EL (cell line): ENCODE data around the gene RPL37.
"Not testable (repeated sequence)": the region's sequence is repeated elsewhere in the genome, so short reads cannot be mapped to it uniquely, and the experiment has no call there.

Experiments
- DNase-seq: peaks from one replicate; pipeline ENCODE4 v3.0.0-alpha.2; 2016

Gene RPL37

DNA sequence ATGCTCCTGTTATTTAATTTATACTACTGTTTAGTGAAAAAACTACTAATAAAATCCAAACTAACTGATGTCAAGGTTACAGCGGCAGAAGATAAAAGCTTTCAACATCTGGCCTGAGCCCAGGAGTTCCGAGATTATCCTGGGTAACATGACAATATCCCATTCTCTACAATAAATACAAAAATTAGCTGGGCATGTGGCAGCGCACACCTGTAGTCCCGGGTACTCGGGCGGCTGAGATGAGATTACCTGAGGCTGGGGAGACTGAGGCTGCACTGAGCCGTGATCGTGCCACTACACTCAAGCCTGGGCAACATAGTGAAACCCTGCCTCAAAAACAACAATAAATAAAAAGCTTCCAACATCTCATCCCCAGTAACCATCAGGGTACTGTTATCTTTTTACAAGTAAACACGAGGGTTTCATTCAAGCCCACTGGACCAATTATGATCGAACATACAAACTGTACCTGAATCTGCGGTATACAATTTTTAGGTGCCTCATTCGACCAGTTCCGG lies 1.3 kb downstream of the RPL37 start:
- DNase-seq = no peak

DNA sequence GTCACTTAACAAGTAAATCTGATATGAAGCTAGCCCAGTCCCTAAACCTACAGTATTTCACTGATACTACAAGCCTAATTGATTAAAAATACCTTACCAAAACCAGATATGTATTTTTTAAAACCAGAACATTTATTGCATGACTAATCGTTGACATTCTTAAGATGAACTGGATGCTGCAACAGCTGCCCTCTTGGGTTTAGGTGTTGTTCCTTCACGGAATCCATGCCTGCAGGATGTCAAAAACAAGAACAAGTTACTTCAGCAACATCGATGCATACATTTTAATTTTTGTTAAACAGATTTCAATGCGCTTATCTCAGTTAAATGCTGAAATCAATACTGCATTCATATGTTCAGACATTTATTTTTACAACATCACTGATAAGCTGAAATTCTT lies 2.7 kb downstream of the RPL37 start:
- peak; percentile 32 for DNase-seq

DNA sequence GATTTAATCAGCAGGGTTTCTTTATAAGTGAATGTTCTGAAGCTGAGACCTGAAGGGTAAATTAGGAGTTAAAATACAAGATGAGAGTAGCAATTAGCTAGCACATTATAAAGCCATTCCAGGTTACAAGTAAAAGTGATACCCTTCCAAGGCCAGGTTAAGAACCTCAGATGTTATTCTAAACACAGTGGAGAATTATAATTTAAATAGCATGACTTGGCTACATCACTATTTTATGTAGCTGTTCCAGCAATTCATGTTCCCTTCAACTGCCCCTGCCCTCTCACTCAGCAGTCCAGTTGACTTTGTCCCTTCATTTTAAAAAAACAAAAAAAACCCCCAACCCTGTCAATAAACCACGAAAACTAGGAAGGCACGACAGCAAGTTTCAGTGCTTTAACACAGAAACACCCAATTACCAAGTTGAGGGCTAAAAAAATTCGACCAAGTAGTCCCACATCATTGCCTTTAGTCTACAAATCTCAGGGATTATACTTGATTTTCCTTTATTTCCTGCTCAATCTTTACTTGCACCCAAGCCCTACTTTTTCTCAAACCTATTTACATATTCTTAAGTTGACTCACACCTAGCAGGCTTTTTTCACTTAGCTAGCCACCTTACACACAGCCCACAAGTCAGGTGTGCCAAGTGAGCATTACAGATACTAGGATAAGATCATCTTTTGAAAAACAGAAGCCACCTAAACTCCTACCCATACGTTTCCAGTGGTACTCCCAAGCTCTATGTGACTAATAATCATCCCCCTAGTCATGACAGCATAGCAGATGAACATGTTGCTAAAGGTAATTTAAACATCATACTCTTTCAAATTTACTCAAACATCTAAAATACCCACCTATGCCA lies 3.4 kb downstream of the RPL37 start:
- no peak for DNase-seq

DNA sequence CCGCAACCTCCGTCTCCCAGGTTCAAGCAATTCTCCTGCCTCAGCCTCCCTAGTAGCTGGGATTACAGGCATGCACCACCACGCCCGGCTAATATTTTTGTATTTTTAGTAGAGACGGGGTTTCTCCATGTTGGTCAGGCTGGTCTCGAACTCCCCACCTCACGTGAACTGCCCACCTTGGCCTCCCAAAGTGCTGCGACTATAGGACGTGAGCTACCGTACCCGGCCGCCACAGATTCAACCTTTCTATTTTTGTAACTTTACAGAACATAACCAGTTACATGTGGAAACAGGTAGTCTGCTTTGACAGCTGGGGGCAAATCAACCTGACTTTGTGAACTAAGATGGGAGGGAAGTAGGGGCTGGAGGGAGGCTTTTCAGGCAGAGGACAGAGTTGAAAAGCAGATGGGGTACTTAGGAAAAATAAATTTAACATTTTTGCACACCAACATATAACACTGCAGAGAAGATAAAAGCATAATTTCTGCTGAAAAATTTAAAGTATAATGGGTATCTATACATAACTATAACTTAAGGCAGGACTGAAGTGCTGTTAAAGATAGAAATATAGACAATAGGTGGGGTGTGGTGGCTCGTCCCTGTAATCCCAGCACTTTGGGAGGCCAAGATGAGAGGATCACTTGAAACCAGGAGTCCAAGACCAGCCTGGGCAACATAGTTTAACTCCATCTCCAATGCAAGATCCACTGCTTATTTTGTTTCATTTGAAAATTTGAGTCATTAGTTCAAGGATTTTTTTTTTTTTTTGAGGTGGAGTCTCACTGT lies 5.1 kb downstream of the RPL37 start:
- DNase-seq = no peak

GRCh38 chr5:40828690-40829661 lies 6.0 kb downstream of the RPL37 start:
- DNase-seq = no peak

GRCh38 chr5:40828021-40828631 lies 6.9 kb downstream of the RPL37 start:
- no peak for DNase-seq

- no peak for DNase-seq
Measured at GRCh38 chr5:40827188-40827977, 7.6 kb downstream of the RPL37 start.

GRCh38 chr5:40826489-40827187 lies 8.4 kb downstream of the RPL37 start:
- no peak for DNase-seq

DNA sequence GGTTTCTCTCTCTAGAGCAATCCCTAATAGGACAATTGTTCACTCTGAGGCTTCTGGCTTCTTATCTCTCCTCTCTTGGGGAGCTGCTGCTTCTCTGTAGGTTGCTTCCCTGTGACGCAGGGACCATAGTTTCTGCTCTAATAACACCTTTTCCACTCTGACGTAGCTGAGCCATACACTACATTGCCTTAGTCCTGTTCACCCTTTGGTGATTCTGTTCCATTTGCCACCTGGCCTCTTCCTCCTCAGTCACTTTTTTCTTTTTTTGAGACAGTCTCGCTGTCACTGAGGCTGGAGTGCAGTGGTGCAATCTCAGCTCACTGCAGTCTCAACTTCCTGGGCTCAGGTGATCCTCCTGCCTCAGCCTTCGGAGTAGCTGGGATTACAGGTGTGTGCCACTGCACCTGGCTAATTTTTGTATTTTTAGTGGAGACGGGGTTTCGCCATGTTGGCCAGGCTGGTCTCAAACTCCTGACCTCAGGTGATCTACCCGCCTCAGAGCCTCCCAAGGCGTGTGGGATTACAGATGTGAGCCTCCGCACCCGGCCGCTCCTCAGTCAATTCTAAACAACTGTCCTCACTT lies 9.5 kb downstream of the RPL37 start:
- not testable (repeated sequence) for DNase-seq

- no peak for DNase-seq
Measured at GRCh38 chr5:40823459-40823858, 11.6 kb downstream of the RPL37 start.

DNA sequence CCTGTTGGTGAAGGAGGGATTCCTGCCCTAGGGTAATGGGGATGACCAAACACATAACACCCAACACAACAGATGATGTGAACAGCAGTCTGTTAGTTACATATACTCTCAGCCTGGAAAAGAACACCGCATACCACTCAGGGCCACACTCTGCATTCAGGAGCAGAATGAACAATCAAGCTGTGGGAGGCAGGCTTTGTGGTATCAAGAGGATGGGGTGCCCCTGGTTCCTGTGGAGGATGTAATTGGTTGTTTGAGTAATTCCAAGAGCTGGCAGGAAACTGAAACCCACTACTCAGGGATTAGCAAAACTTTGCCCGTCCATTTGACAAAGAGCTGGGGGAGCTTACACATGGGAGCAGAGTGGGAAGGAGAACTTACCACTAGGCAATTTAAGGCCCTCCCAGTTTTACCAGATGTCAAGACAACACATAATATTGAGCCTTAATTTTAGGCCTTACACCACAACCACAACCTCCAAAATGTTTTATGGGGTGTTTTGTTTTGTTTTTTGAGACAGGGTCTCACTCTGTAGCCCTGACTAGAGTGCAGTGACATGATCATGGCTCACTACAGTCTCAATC lies 21.2 kb downstream of the RPL37 start:
- no peak for DNase-seq

- no peak for DNase-seq
Measured at GRCh38 chr5:40812125-40812524, 22.9 kb downstream of the RPL37 start.

GRCh38 chr5:40801771-40802562 lies 33.1 kb downstream of the RPL37 start:
- DNase-seq = no peak

DNA sequence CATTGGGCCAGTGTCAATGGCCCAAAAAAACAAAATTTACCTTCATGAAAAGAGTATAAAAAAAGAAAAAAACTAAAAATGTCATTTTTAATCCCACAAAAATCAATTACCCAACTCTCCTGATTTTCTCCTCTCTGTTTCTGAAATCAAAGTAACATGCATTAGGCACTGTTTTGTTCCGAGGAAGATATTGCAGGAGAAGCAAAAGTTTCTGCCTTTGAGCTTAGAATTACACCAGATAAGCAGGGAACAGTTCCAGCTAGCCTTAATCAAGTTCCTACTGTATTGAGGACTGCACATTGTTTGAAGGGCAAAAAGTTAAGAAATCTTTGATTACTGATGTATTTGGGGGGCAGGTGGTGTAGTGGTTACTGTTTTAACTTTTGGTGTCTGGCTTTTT lies 35.8 kb downstream of the RPL37 start:
- DNase-seq = peak; percentile 12

GRCh38 chr5:40798801-40799210 lies 36.2 kb downstream of the RPL37 start:
- no peak for DNase-seq

GRCh38 chr5:40798012-40798800 lies 36.8 kb downstream of the RPL37 start, which contains the start of gene PRKAA1:
Gene PRKAA1, minus strand, starts transcription at chr5:40798374. Its CDS starts 185 bp downstream, at chr5:40798189.
- peak; percentile 90 for DNase-seq

GRCh38 chr5:40797273-40798011 lies 37.6 kb downstream of the RPL37 start:
- DNase-seq = peak; percentile 85
